DND-41 (cell line): ENCODE measurements around the gene GPR160.

Source experiments
- CTCF ChIP-seq: IDR thresholded peaks from 2 replicates; pipeline ENCODE4 v1.5.1; 2012; ENCODE audit warnings: borderline replicate concordance, low read length, moderate library complexity, mild to moderate bottlenecking; ENCODE audit not compliant: poor library complexity, severe bottlenecking; ENCODE audit errors: extremely low read depth
- EZH2 ChIP-seq: IDR thresholded peaks from 3 replicates; pipeline ENCODE4 v1.6.1; 2012; ENCODE audit warnings: borderline replicate concordance, low read depth, mild to moderate bottlenecking, moderate library complexity, low read length, inconsistent platforms; ENCODE audit not compliant: severe bottlenecking

GRCh38 chr3:170064108-170064507, 26.3 kb downstream of the GPR160 start:
- no peak for TF ChIP-seq CTCF
- no peak for TF ChIP-seq EZH2
